Endodermal cell (in vitro differentiated cells): ENCODE data around the gene CHD8. TPM values are rescaled to one million over a fixed set of nuclear protein-coding genes. Genes with fewer than 3 reads are reported as not detected.
A peak's percentile ranks its signal among the peaks of the same experiment; 100 is the strongest.

Experiments
- DNase-seq: peaks from one replicate; pipeline ENCODE4 v3.0.0-alpha.2; 2017
- H3K27ac ChIP-seq: 2 replicates; pipeline ENCODE4 v1.5.1; 2013; ENCODE audit warnings: mild to moderate bottlenecking, low read depth, low read length, moderate library complexity
- H3K27me3 ChIP-seq: 2 replicates; pipeline ENCODE4 v1.6.1; 2013; ENCODE audit warnings: mild to moderate bottlenecking, low read length, moderate library complexity; ENCODE audit not compliant: insufficient read depth, control insufficient read depth, poor library complexity, severe bottlenecking
- H3K36me3 ChIP-seq: 2 replicates; pipeline ENCODE4 v1.7.0; 2013; ENCODE audit warnings: mild to moderate bottlenecking, low read length, moderate library complexity; ENCODE audit not compliant: control insufficient read depth, insufficient read depth
- H3K4me1 ChIP-seq: one replicate; pipeline ENCODE4 v1.7.0; 2013; ENCODE audit warnings: low read length; ENCODE audit not compliant: control insufficient read depth, insufficient read depth
- H3K4me3 ChIP-seq: 2 replicates; pipeline ENCODE4 v1.5.1; 2013; ENCODE audit warnings: mild to moderate bottlenecking, low read length, moderate library complexity
- H3K9ac ChIP-seq: 2 replicates; pipeline ENCODE4 v1.6.1; 2013; ENCODE audit warnings: mild to moderate bottlenecking, low read length, moderate library complexity; ENCODE audit not compliant: poor library complexity, severe bottlenecking; ENCODE audit errors: extremely low read depth
- H3K9me3 ChIP-seq: 2 replicates; pipeline ENCODE4 v1.6.1; 2013; ENCODE audit warnings: mild to moderate bottlenecking, low read length, moderate library complexity; ENCODE audit not compliant: control insufficient read depth
- H3K27ac Mint-ChIP-seq: 2 replicates; pipeline ENCODE4 v1.8.0; 2020; ENCODE audit warnings: mixed read lengths
- H3K27me3 Mint-ChIP-seq: 2 replicates; pipeline ENCODE4 v1.8.0; 2021; ENCODE audit warnings: mild to moderate bottlenecking, mixed read lengths; ENCODE audit not compliant: insufficient read depth
- H3K36me3 Mint-ChIP-seq: 2 replicates; pipeline ENCODE4 v1.8.0; 2020; ENCODE audit warnings: low read depth, mixed read lengths
- H3K4me1 Mint-ChIP-seq: 2 replicates; pipeline ENCODE4 v1.8.0; 2020; ENCODE audit warnings: mixed read lengths
- H3K4me3 Mint-ChIP-seq: 2 replicates; pipeline ENCODE4 v1.8.0; 2020; ENCODE audit warnings: mild to moderate bottlenecking, moderate library complexity, mixed read lengths
- H3K9me3 Mint-ChIP-seq: 2 replicates; pipeline ENCODE4 v1.8.0; 2020; ENCODE audit warnings: mild to moderate bottlenecking, mixed read lengths
- CTCF ChIP-seq: fragments of 200-600 bp; sonication (generic); conservative IDR thresholded peaks from 2 replicates; pipeline ENCODE4 v1.5.0; 2021; ENCODE audit warnings: antibody characterized with exemption, mild to moderate bottlenecking
- WGBS, 2 experiments: methylation state at CpG; one replicate each; pipeline versions ENCODE4 v1.1.5 to v1.1.7; 2013; ENCODE audit warnings: missing lambda C conversion rate in 2 of 2, mixed read lengths in 1 of 2; ENCODE audit not compliant: insufficient coverage in 1 of 2, insufficient read length in 1 of 2; 5-methylcytosine and 5-hydroxymethylcytosine counted together
- total RNA-seq, 2 donors: library from RNA; stranded (reverse); fragmentation: NEBNext Ultra II Directional in 1 of 2; extraction: Animal tissue kit (Norgen Biotek cat#: 25700) in 1 of 2; gene quantifications; 2 replicates in 1 of 2; 3 replicates in 1 of 2; pipeline ENCODE4 v1.2.1, GENCODE V29; 2021

The CHD8 gene
- total RNA-seq, 2 donors from 2014 or later: 126 to 130 TPM

- Histone ChIP-seq H3K4me3 (no peak overlapping the region), H3K36me3 (peaks cover 85% of the 10 kb centered on the region), H3K27me3 (no peaks in the 10 kb centered on the region), H3K9me3 (no peaks in the 10 kb centered on the region), H3K27ac (no peak overlapping the region), H3K4me1 (peaks cover 9% of the 10 kb centered on the region), H3K9ac (no peak overlapping the region)
- H3K36me3 Mint-ChIP-seq: peaks cover 79% of the 10 kb centered on the region
- peaks cover 19% of the 10 kb centered on the region for H3K4me1 Mint-ChIP-seq
- H3K9me3 Mint-ChIP-seq: no peaks in the 10 kb centered on the region
- H3K27me3 Mint-ChIP-seq: no peaks in the 10 kb centered on the region
- TF ChIP-seq CTCF: no peak
- DNase-seq: no peak
- 93 to 100% methylated on average over 1 to 2 of the region's 2 CpGs for WGBS, 2 experiments
- H3K4me3 Mint-ChIP-seq: no peak overlapping the region
- H3K27ac Mint-ChIP-seq: peak overlapping the region; percentile 17
Observed at GRCh38 chr14:21496453-21496852, 40.5 kb upstream of the CHD8 start.

DNA sequence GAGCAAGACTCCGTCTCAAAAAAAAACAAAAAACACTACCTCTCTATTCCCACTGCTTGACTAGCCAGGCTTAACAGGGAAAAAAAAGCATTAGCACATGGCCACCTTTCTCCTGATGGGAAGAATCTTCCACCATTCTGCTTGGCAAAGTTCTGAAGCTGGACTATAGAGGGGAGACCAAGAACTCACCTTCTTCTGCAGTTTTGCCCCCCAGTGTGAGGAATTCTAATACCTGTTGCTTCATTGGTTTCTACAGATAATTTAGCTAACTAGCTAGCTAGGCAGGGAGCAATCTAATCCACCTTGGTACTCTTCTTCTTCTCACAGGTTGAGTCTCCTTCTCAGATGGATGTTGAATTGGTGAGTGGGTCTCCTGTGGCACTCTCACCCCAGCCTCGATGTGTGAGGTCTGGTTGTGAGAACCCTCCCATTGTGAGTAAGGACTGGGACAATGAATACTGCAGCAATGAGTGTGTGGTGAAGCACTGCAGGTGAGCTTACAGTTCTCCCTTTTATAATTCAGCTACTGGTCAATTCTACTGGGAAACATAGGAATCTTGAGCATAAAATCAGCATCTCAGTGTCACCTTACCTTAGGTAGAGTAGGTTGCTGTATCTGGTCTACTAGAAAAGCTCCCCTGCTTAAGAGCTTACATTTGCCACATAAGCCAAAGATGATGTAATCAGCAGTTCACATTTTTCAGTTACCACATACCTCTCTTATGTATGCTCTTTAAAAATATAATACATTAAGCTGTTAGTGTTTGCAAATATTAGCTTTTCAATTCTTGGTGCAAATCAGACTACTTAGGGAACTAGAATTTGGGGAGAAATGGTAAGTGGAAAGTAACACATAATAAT, 39.2 kb upstream of the CHD8 start:
- H3K4me3 ChIP-seq: no peak overlapping the region
- no peak for DNase-seq
- H3K4me3 Mint-ChIP-seq: no peak overlapping the region
- no peaks in the 10 kb centered on the region for H3K9me3 ChIP-seq
- H3K27me3 Mint-ChIP-seq: no peaks in the 10 kb centered on the region
- H3K36me3 ChIP-seq: peaks cover 80% of the 10 kb centered on the region
- H3K4me1 ChIP-seq: peaks cover 9% of the 10 kb centered on the region
- no peaks in the 10 kb centered on the region for H3K27me3 ChIP-seq
- H3K36me3 Mint-ChIP-seq: peaks cover 78% of the 10 kb centered on the region
- peaks cover 19% of the 10 kb centered on the region for H3K4me1 Mint-ChIP-seq
- H3K27ac ChIP-seq: no peak overlapping the region
- TF ChIP-seq CTCF: no peak
- H3K27ac Mint-ChIP-seq: peak overlapping the region; percentile 80
- no peak overlapping the region for H3K9ac ChIP-seq
- 78 to 100% methylated on average over 1 to 2 of the region's 2 CpGs for WGBS, 2 experiments
- no peaks in the 10 kb centered on the region for H3K9me3 Mint-ChIP-seq

- peak overlapping the region; percentile 32 for H3K27ac Mint-ChIP-seq
- H3K9me3 ChIP-seq: no peaks in the 10 kb centered on the region
- no peak overlapping the region for H3K9ac ChIP-seq
- WGBS, 2 experiments: 82 to 100% methylated on average over 1 of the region's 1 CpG
- H3K27me3 Mint-ChIP-seq: no peaks in the 10 kb centered on the region
- no peaks in the 10 kb centered on the region for H3K4me1 ChIP-seq
- H3K36me3 Mint-ChIP-seq: peaks cover 28% of the 10 kb centered on the region
- H3K4me3 Mint-ChIP-seq: no peak overlapping the region
- H3K9me3 Mint-ChIP-seq: no peaks in the 10 kb centered on the region
- no peaks in the 10 kb centered on the region for H3K27me3 ChIP-seq
- H3K36me3 ChIP-seq: peaks cover 40% of the 10 kb centered on the region
- H3K27ac ChIP-seq: no peak overlapping the region
- no peak for TF ChIP-seq CTCF
- DNase-seq: no peak
- H3K4me1 Mint-ChIP-seq: no peaks in the 10 kb centered on the region
- H3K4me3 ChIP-seq: no peak overlapping the region
Observed at GRCh38 chr14:21486640-21487087, 30.7 kb upstream of the CHD8 start.
